ENCODE results near the gene EFNA5. TPM values are rescaled to one million over a fixed set of nuclear protein-coding genes. Genes with fewer than 3 reads are reported as not detected.

The EFNA5 gene
- total and polyA plus RNA-seq, 10 of the 15 experiments (the other 5 are each of a cell fraction or from before 2014, with no cell fraction given): 0.19 to 12.6 (median 3.9) TPM

DNA sequence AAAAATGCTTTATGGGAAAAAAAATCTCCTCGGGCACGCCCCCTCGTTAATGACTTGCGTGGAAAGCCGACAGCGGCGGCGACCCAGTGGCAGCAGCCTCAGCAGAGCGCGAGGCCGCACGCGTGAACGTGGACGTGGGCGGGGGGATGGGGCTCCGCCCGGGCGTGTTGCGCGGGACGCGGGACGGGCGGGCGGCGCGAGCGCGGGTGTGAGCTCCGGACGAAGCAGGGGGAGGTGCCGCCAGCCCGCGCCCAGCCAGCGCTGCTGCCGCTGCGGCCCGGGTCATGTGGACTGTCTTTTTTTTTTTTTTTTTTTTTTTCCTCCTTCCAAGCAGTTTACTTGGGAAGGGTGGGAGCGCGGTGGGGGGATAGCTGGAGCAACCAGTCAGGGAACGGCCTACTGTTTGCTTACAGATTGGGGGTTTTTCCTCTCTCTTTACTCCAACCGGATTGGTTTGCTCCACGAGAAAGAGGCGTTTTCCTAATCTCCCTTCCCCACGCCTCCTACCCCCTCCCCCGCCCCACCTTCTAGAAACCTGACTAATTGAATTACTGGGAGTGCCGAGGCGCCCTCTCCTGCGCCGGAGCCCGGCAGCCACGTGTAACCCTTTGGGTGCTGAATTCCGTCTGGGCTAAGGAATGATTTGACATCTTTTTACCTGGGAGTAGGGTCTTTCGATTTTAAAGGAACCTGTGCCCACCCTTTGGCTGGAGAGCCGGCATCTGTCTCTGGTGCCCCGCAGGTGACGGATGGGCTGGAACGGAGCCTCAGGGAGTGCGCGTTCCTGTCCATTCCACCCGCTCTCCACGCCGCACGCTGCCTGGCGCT, 1.7 kb upstream of the EFNA5 start (continued):
- TF ChIP-seq, protein P1, sequence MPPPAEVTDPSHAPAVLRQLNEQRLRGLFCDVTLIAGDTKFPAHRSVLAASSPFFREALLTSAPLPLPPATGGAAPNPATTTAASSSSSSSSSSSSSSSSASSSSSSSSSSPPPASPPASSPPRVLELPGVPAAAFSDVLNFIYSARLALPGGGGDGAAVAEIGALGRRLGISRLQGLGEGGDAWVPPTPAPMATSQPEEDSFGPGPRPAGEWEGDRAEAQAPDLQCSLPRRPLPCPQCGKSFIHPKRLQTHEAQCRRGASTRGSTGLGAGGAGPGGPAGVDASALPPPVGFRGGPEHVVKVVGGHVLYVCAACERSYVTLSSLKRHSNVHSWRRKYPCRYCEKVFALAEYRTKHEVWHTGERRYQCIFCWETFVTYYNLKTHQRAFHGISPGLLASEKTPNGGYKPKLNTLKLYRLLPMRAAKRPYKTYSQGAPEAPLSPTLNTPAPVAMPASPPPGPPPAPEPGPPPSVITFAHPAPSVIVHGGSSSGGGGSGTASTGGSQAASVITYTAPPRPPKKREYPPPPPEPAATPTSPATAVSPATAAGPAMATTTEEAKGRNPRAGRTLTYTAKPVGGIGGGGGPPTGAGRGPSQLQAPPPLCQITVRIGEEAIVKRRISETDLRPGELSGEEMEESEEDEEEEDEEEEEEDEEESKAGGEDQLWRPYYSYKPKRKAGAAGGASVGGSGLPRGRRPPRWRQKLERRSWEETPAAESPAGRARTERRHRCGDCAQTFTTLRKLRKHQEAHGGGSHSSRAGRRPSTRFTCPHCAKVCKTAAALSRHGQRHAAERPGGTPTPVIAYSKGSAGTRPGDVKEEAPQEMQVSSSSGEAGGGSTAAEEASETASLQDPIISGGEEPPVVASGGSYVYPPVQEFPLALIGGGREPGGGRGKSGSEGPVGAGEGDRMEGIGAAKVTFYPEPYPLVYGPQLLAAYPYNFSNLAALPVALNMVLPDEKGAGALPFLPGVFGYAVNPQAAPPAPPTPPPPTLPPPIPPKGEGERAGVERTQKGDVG (CRISPR knock-in tag; IDR thresholded peaks at IDR 0.05): no peak
- no peak for TF ChIP-seq TAF1 (IDR thresholded peaks at IDR 0.05; ENCODE audit: borderline replicate concordance, low read depth, low read length)
- peak; percentile 4 for TF ChIP-seq RUNX3 (IDR thresholded peaks at IDR 0.05; ENCODE audit: low read length)
- TF ChIP-seq ELK1 (IDR thresholded peaks at IDR 0.05; ENCODE audit: low read depth, low read length): no peak
- TF ChIP-seq, protein P2, sequence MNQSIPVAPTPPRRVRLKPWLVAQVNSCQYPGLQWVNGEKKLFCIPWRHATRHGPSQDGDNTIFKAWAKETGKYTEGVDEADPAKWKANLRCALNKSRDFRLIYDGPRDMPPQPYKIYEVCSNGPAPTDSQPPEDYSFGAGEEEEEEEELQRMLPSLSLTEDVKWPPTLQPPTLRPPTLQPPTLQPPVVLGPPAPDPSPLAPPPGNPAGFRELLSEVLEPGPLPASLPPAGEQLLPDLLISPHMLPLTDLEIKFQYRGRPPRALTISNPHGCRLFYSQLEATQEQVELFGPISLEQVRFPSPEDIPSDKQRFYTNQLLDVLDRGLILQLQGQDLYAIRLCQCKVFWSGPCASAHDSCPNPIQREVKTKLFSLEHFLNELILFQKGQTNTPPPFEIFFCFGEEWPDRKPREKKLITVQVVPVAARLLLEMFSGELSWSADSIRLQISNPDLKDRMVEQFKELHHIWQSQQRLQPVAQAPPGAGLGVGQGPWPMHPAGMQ (IDR thresholded peaks at IDR 0.05; ENCODE audit: borderline replicate concordance): no peak
- TF ChIP-seq SPI1 (IDR thresholded peaks at IDR 0.05; ENCODE audit: borderline replicate concordance, insufficient read depth, low read depth, low read length): no peak
- no peak for TF ChIP-seq NRF1 (conservative IDR thresholded peaks at IDR 0.05; ENCODE audit: low read depth, low read length)
- no peak for TF ChIP-seq SMAD1 (IDR thresholded peaks at IDR 0.05; ENCODE audit: low read depth, partially characterized antibody)
- TF ChIP-seq NR2F1 (conservative IDR thresholded peaks at IDR 0.05): 0 out of 2 replicates have a peak, but pooled peaks have one; percentile 24
- TF ChIP-seq ZNF24 (IDR thresholded peaks at IDR 0.05): no peak
- TF ChIP-seq ZNF622 (IDR thresholded peaks at IDR 0.05): no peak
- TF ChIP-seq BCL11A (IDR thresholded peaks at IDR 0.05; ENCODE audit: low read depth, low read length): no peak
- TF ChIP-seq KAT2A (conservative IDR thresholded peaks at IDR 0.05; ENCODE audit: control insufficient read depth, low read depth, low read length): no peak
- TF ChIP-seq MLLT1 (IDR thresholded peaks at IDR 0.05): no peak; the same call in 1 of the 2 replicates
- TF ChIP-seq NFIC (IDR thresholded peaks at IDR 0.05; ENCODE audit: low read depth, low read length): no peak
- 0 out of 2 replicates have a peak, but pooled peaks have one; percentile 26 for TF ChIP-seq MTA3 (IDR thresholded peaks at IDR 0.05; ENCODE audit: borderline replicate concordance, low read length)
- no peak for TF ChIP-seq ATF3 (IDR thresholded peaks at IDR 0.05; ENCODE audit: borderline replicate concordance, extremely low read depth, low read depth, low read length)
- TF ChIP-seq, protein P3, sequence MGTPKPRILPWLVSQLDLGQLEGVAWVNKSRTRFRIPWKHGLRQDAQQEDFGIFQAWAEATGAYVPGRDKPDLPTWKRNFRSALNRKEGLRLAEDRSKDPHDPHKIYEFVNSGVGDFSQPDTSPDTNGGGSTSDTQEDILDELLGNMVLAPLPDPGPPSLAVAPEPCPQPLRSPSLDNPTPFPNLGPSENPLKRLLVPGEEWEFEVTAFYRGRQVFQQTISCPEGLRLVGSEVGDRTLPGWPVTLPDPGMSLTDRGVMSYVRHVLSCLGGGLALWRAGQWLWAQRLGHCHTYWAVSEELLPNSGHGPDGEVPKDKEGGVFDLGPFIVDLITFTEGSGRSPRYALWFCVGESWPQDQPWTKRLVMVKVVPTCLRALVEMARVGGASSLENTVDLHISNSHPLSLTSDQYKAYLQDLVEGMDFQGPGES (IDR thresholded peaks at IDR 0.05): no peak
- TF ChIP-seq PAX8 (IDR thresholded peaks at IDR 0.05): no peak
- no peak for TF ChIP-seq ATF7 (IDR thresholded peaks at IDR 0.05; ENCODE audit: low read depth)
- TF ChIP-seq ETV6 (conservative IDR thresholded peaks at IDR 0.05 in 1 of 2, IDR thresholded peaks at IDR 0.05 in 1 of 2; ENCODE audit: borderline replicate concordance in 1 of 2, low read depth in 1 of 2): no peak
